Trophoblast cell (in vitro differentiated cells and primary cell): ENCODE results near the gene ERCC2.

Experiments used
- DNase-seq, 2 donors: peaks; one replicate each; pipeline ENCODE4 v3.0.0-alpha.2; 2016
- H2AFZ ChIP-seq: 2 replicates; pipeline ENCODE4 v1.6.1; 2013; ENCODE audit warnings: low read length, moderate library complexity, mild to moderate bottlenecking; ENCODE audit not compliant: insufficient read depth, poor library complexity
- H2AK5ac ChIP-seq: 2 replicates; pipeline ENCODE4 v1.6.1; 2013; ENCODE audit warnings: mild to moderate bottlenecking, low read length
- H2BK120ac ChIP-seq: 2 replicates; pipeline ENCODE4 v1.6.1; 2013; ENCODE audit warnings: low read length, mild to moderate bottlenecking, moderate library complexity; ENCODE audit not compliant: insufficient read depth, poor library complexity
- H2BK12ac ChIP-seq: 2 replicates; pipeline ENCODE4 v1.6.1; 2013; ENCODE audit warnings: mild to moderate bottlenecking, low read length, moderate library complexity
- H2BK5ac ChIP-seq: 2 replicates; pipeline ENCODE4 v1.6.1; 2013; ENCODE audit warnings: low read length, low read depth, moderate library complexity, mild to moderate bottlenecking; ENCODE audit not compliant: poor library complexity
- H3K14ac ChIP-seq: 2 replicates; pipeline ENCODE4 v1.6.1; 2013; ENCODE audit warnings: mild to moderate bottlenecking, low read length
- H3K18ac ChIP-seq: 2 replicates; pipeline ENCODE4 v1.6.1; 2013; ENCODE audit warnings: mild to moderate bottlenecking, low read length
- H3K23ac ChIP-seq: 2 replicates; pipeline ENCODE4 v1.6.1; 2013; ENCODE audit warnings: low read length
- H3K27ac ChIP-seq: 2 replicates; pipeline ENCODE4 v1.5.1; 2013; ENCODE audit warnings: low read depth, mild to moderate bottlenecking, inconsistent platforms, low read length, moderate library complexity
- H3K27me3 ChIP-seq: 2 replicates; pipeline ENCODE4 v1.6.1; 2013; ENCODE audit warnings: inconsistent platforms, mild to moderate bottlenecking, low read length, moderate library complexity; ENCODE audit not compliant: insufficient read depth
- H3K36me3 ChIP-seq, 2 experiments: 1 replicate in 1 of 2; 2 replicates in 1 of 2; pipeline ENCODE4 v1.6.1; 2013; ENCODE audit warnings: low read length in 2 of 2, mild to moderate bottlenecking in 2 of 2, moderate library complexity in 1 of 2; ENCODE audit not compliant: insufficient read depth in 2 of 2, control insufficient read depth in 1 of 2
- H3K4ac ChIP-seq: 2 replicates; pipeline ENCODE4 v1.6.1; 2013; ENCODE audit warnings: low read depth, mild to moderate bottlenecking, low read length, moderate library complexity
- H3K4me1 ChIP-seq, 2 experiments: 1 replicate in 1 of 2; 2 replicates in 1 of 2; pipeline ENCODE4 v1.6.1; 2013; ENCODE audit warnings: low read length in 2 of 2, mild to moderate bottlenecking in 2 of 2, moderate library complexity in 1 of 2; ENCODE audit not compliant: insufficient read depth in 2 of 2, control insufficient read depth in 1 of 2
- H3K4me2 ChIP-seq: 2 replicates; pipeline ENCODE4 v1.6.1; 2013; ENCODE audit warnings: inconsistent platforms, mild to moderate bottlenecking, low read length, moderate library complexity
- H3K4me3 ChIP-seq: 2 replicates; pipeline ENCODE4 v1.5.1; 2013; ENCODE audit warnings: mild to moderate bottlenecking, low read depth, low read length, inconsistent platforms
- H3K79me1 ChIP-seq: one replicate; pipeline ENCODE4 v1.6.1; 2013; ENCODE audit warnings: low read length
- H3K79me2 ChIP-seq: 2 replicates; pipeline ENCODE4 v1.6.1; 2013; ENCODE audit warnings: low read length, mild to moderate bottlenecking; ENCODE audit not compliant: control insufficient read depth, insufficient read depth, poor library complexity
- H3K9ac ChIP-seq: 2 replicates; pipeline ENCODE4 v1.6.1; 2013; ENCODE audit warnings: mild to moderate bottlenecking, low read length
- H3K9me3 ChIP-seq: 2 replicates; pipeline ENCODE4 v1.6.1; 2013; ENCODE audit warnings: low read depth, mild to moderate bottlenecking, control low read depth, inconsistent platforms, low read length; ENCODE audit not compliant: insufficient read depth
- H4K12ac ChIP-seq: 2 replicates; pipeline ENCODE4 v1.6.1; 2013; ENCODE audit warnings: low read depth, mild to moderate bottlenecking, low read length, moderate library complexity
- H4K8ac ChIP-seq: 2 replicates; pipeline ENCODE4 v1.6.1; 2013; ENCODE audit warnings: low read depth, mild to moderate bottlenecking, low read length, moderate library complexity
- H4K91ac ChIP-seq: one replicate; pipeline ENCODE4 v1.6.1; 2013; ENCODE audit warnings: low read depth, mild to moderate bottlenecking, low read length, moderate library complexity
- WGBS: extraction: QIAGEN DNeasy Blood & Tissue Kit; methylation state at CpG from one replicate; pipeline ENCODE4 v1.1.7; 2013; ENCODE audit warnings: missing lambda C conversion rate; ENCODE audit not compliant: insufficient read length, insufficient coverage; ENCODE audit errors: extremely low coverage; 5-methylcytosine and 5-hydroxymethylcytosine counted together

ERCC2 gene

DNA sequence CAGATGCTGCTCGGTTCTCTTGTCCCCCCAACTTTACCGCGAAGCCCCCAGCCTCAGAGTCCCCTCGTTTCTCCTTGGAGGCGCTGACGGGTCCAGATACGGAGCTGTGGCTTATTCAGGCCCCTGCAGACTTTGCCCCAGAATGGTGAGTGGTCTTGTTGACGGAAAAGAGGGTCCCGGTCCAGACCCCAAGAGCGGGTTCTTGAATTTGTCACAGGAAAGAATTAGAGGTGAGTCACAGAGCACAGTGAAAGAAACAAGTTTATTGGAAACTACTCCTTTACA, 36.7 kb upstream of the ERCC2 start:
- Histone ChIP-seq H4K12ac (no peak overlapping the region), H3K79me2 (peaks cover 20% of the 10 kb centered on the region), H2BK120ac (no peak overlapping the region), H4K91ac (no peak overlapping the region), H3K36me3 (peaks cover 15% of the 10 kb centered on the region in 2 experiments), H3K4ac (peak overlapping the region; percentile 21), H3K18ac (peak overlapping the region; percentile 30), H2AK5ac (no peak overlapping the region), H2BK5ac (no peak overlapping the region), H4K8ac (peak overlapping the region; percentile 50), H3K9ac (peak overlapping the region; percentile 28), H3K9me3 (no peaks in the 10 kb centered on the region), H3K4me1 (peaks cover 11 to 20% of the 10 kb centered on the region in 2 experiments), H3K4me3 (peak overlapping the region; percentile 83), H3K79me1 (peaks cover 32% of the 10 kb centered on the region), H3K14ac (peak overlapping the region; percentile 15), H3K23ac (no peak overlapping the region), H3K4me2 (peak overlapping the region; percentile 75), H3K27ac (no peak overlapping the region), H2AFZ (peak overlapping the region; percentile 68), H3K27me3 (no peaks in the 10 kb centered on the region), H2BK12ac (no peak overlapping the region)
- no CpG with 5 or more reads among the region's 10 CpGs for WGBS
- DNase-seq: no peak

DNA sequence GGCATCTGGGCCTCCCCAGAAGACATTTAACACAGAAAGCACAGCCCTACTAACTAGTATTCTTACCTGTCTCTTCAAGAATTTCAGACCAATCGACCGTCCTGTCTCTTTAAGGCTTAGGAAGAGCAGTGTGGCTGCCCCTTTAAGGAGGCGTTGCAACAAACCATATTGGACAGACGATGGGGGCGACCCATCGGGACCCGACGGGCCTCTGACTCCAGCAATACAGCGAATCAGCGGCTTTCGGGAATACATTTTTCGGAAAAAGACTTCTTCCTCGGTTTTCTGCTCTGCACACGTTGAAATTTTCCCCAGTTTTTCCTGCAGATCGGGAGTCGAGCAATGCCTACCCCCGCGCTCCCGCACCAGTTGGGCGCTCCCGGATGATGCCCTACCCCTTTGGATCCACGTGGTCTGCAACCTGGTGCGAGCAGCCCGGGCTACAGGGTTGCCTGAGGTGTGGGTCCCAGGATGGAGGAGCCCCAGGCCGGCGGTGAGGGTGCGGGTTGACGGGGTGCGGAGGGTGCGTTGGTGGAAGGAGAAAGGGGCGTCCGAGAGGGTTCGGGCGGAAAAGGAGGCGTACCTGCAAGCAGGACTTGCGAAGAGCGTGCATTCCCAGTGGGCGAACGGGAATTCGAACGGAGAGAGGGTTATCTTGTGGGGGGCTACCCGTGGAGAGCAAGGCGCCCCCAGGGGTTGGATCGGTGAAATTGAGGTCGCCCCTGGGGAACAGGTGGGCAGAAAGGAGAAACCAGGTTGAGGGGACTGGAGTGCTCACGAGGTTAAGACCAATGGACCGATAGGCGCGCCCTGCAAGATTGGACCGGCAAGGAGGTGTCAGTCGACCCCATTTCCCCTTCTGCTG, 36.1 kb upstream of the ERCC2 start, which contains the start of gene POLR1G:
Gene POLR1G (plus strand): TSS at position 419 of the 865 bp plus-strand sequence. CDS start 53 bp downstream, at position 472.
- WGBS: no CpG with 5 or more reads among the region's 51 CpGs
- peak within 1 kb of the TSS; percentile 97 for H3K27ac ChIP-seq
- peak within 1 kb of the TSS; percentile 83 for H3K4ac ChIP-seq
- peaks cover 20% of the 10 kb centered on the region for H3K79me2 ChIP-seq
- H4K8ac ChIP-seq: peak within 1 kb of the TSS; percentile 92
- no peaks in the 10 kb centered on the region for H3K9me3 ChIP-seq
- H3K4me3 ChIP-seq: peak within 1 kb of the TSS; percentile 83
- H2BK12ac ChIP-seq: peak within 1 kb of the TSS; percentile 89
- H2BK120ac ChIP-seq: peak within 1 kb of the TSS; percentile 94
- H3K23ac ChIP-seq: no peak within 1 kb of the TSS
- peaks cover 11 to 20% of the 10 kb centered on the region in 2 experiments for H3K4me1 ChIP-seq
- H3K4me2 ChIP-seq: peak within 1 kb of the TSS; percentile 75
- peak within 1 kb of the TSS; percentile 91 for H3K14ac ChIP-seq
- peak within 1 kb of the TSS; percentile 88 for H3K18ac ChIP-seq
- no peaks in the 10 kb centered on the region for H3K27me3 ChIP-seq
- H3K79me1 ChIP-seq: peaks cover 32% of the 10 kb centered on the region
- H2BK5ac ChIP-seq: peak within 1 kb of the TSS; percentile 99
- H4K91ac ChIP-seq: peak within 1 kb of the TSS; percentile 98
- H4K12ac ChIP-seq: peak within 1 kb of the TSS; percentile 37
- peak; percentile 73 to 74 for DNase-seq
- H3K9ac ChIP-seq: peak within 1 kb of the TSS; percentile 84
- peak within 1 kb of the TSS; percentile 83 for H2AFZ ChIP-seq
- peak within 1 kb of the TSS; percentile 28 for H2AK5ac ChIP-seq
- H3K36me3 ChIP-seq: peaks cover 15% of the 10 kb centered on the region in 2 experiments

DNA sequence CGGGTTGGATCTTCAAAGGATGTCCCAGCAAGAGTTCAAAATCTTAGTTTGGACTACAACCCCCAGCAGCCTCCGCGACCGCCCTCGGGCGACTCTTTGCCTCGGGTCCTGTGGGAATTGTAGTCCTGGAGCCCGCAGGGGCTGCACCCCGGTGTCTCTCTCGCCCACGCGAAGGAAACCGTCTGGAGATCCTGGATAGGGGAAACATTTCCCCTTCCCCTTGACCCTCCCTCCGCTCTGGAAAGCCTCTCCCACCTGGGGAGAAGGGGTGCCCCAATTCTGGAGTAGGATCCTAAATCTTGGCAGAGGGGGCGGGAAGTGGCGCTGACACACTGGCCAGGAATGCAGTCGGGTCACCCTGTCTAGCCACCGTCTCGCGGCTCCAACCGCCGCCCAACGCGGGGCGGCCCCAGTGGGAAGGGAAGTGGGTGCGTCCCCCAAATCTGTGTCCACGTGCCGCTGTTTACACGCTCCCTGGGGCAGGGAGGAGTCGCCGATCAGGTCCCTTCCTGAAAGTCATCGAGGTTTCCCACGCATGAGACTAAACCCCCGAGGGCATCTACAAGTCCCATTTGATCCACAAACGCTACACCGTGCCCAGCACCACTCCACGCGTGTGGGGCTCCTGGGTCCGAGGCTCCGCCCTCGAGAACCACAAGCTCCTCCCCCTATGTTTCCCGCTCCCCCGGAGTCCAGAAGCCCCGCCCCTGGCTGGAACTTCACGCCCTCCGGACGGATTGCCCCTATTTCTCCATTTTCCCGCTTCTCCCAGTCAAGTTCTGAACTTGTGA, 35.3 kb upstream of the ERCC2 start:
- Histone ChIP-seq H2AFZ (peak overlapping the region; percentile 83), H3K27me3 (no peaks in the 10 kb centered on the region), H3K9me3 (no peaks in the 10 kb centered on the region), H3K14ac (peak overlapping the region; percentile 92), H2AK5ac (peak overlapping the region; percentile 28), H3K36me3 (peaks cover 12 to 15% of the 10 kb centered on the region in 2 experiments), H3K18ac (peak overlapping the region; percentile 96), H3K23ac (no peak overlapping the region), H3K79me1 (peaks cover 32% of the 10 kb centered on the region), H2BK5ac (peak overlapping the region; percentile 99), H2BK12ac (peak overlapping the region; percentile 89), H4K91ac (peak overlapping the region; percentile 98), H3K4me2 (peak overlapping the region; percentile 75), H3K4me1 (peaks cover 11 to 20% of the 10 kb centered on the region in 2 experiments), H3K4ac (peak overlapping the region; percentile 83), H3K27ac (peak overlapping the region; percentile 97), H2BK120ac (peak overlapping the region; percentile 96), H3K9ac (peak overlapping the region; percentile 55), H3K4me3 (peak overlapping the region; percentile 72), H4K8ac (peak overlapping the region; percentile 92), H3K79me2 (peaks cover 20% of the 10 kb centered on the region), H4K12ac (peak overlapping the region; percentile 66)
- peak; percentile 97 to 99 for DNase-seq
- no CpG with 5 or more reads among the region's 48 CpGs for WGBS
